ENCODE data around the gene LRRIQ1.

LRRIQ1 gene

GRCh38 chr12:85007836-85008235 is 28.3 kb upstream of the LRRIQ1 start:
- no peaks in the 10 kb centered on the region for H3K4me1 ChIP-seq (ENCODE audit: control insufficient read depth in 1 of 2, insufficient read depth in 2 of 2, low read length in 2 of 2)
- H3K27ac ChIP-seq (ENCODE audit: low read length), result no peak overlapping the region
- H3K27me3 ChIP-seq (ENCODE audit: low read depth, low read length), result no peaks in the 10 kb centered on the region
- no peak overlapping the region for H3K4me3 ChIP-seq (ENCODE audit: low read depth in 1 of 2, low read length in 2 of 2)
- no peaks in the 10 kb centered on the region for H3K9me3 ChIP-seq (ENCODE audit: control insufficient read depth in 1 of 2, low read length in 2 of 2)
- H3K36me3 ChIP-seq (ENCODE audit: control insufficient read depth in 1 of 2, insufficient read depth in 2 of 2, low read length in 2 of 2), result no peaks in the 10 kb centered on the region

GRCh38 chr12:85016413-85016812 is 19.7 kb upstream of the LRRIQ1 start:
- no peak overlapping the region for H3K4me3 ChIP-seq (ENCODE audit: low read depth in 1 of 2, low read length in 2 of 2)
- no peaks in the 10 kb centered on the region for H3K36me3 ChIP-seq (ENCODE audit: control insufficient read depth in 1 of 2, insufficient read depth in 2 of 2, low read length in 2 of 2)
- no peaks in the 10 kb centered on the region for H3K9me3 ChIP-seq (ENCODE audit: control insufficient read depth in 1 of 2, low read length in 2 of 2)
- no peak overlapping the region for H3K27ac ChIP-seq (ENCODE audit: low read length)
- no peaks in the 10 kb centered on the region for H3K4me1 ChIP-seq (ENCODE audit: control insufficient read depth in 1 of 2, insufficient read depth in 2 of 2, low read length in 2 of 2)
- no peaks in the 10 kb centered on the region for H3K27me3 ChIP-seq (ENCODE audit: low read depth, low read length)

DNA sequence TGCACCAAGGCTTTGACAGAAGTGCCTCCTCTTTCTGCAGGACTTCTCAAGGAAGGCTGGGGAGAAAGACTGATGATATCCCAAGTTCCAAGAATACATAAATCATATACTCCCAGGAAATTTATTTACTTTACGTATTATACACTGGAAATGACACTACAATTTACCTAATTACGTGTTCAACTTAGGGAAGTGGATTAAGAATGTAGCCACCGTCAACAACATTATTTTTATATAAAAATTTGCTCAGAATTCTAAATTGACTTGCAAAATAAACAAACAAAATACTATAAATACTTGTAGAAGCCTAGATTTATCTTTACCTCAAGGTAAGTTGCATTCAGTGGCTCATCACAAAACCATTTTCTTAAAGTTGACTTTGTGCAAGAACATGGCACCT is 19.0 kb upstream of the LRRIQ1 start:
- Histone ChIP-seq H3K27ac (ENCODE audit: low read length) (no peak overlapping the region), H3K4me1 (ENCODE audit: control insufficient read depth in 1 of 2, insufficient read depth in 2 of 2, low read length in 2 of 2) (no peaks in the 10 kb centered on the region), H3K36me3 (ENCODE audit: control insufficient read depth in 1 of 2, insufficient read depth in 2 of 2, low read length in 2 of 2) (no peaks in the 10 kb centered on the region), H3K4me3 (ENCODE audit: low read depth in 1 of 2, low read length in 2 of 2) (no peak overlapping the region), H3K9me3 (ENCODE audit: control insufficient read depth in 1 of 2, low read length in 2 of 2) (no peaks in the 10 kb centered on the region), H3K27me3 (ENCODE audit: low read depth, low read length) (no peaks in the 10 kb centered on the region)

DNA sequence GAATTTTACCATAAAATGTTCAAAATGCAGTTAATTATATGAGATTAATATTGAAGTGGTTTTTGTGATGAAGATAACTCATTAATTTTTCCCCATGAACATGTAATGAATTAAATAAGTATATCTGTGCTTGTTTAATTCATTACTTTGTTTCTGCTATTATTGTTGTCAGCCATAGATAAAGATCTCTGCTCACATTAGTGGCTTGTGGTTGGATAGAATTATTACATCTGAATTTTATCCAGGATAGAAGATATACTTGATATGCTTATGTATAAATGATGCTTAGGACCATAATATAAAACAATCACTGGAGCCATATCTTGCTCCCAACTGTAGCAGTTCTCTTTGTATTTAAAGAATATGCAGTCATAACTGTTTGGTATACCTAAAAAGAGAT is 18.5 kb upstream of the LRRIQ1 start:
- H3K4me3 ChIP-seq (ENCODE audit: low read depth in 1 of 2, low read length in 2 of 2), result no peak overlapping the region
- H3K27ac ChIP-seq (ENCODE audit: low read length), result no peak overlapping the region
- no peaks in the 10 kb centered on the region for H3K27me3 ChIP-seq (ENCODE audit: low read depth, low read length)
- H3K36me3 ChIP-seq (ENCODE audit: control insufficient read depth in 1 of 2, insufficient read depth in 2 of 2, low read length in 2 of 2), result no peaks in the 10 kb centered on the region
- H3K4me1 ChIP-seq (ENCODE audit: control insufficient read depth in 1 of 2, insufficient read depth in 2 of 2, low read length in 2 of 2), result no peaks in the 10 kb centered on the region
- no peaks in the 10 kb centered on the region for H3K9me3 ChIP-seq (ENCODE audit: control insufficient read depth in 1 of 2, low read length in 2 of 2)

GRCh38 chr12:85018098-85018497 is 18.1 kb upstream of the LRRIQ1 start:
- Histone ChIP-seq H3K4me1 (ENCODE audit: control insufficient read depth in 1 of 2, insufficient read depth in 2 of 2, low read length in 2 of 2) (no peaks in the 10 kb centered on the region), H3K9me3 (ENCODE audit: control insufficient read depth in 1 of 2, low read length in 2 of 2) (no peaks in the 10 kb centered on the region), H3K36me3 (ENCODE audit: control insufficient read depth in 1 of 2, insufficient read depth in 2 of 2, low read length in 2 of 2) (no peaks in the 10 kb centered on the region), H3K4me3 (ENCODE audit: low read depth in 1 of 2, low read length in 2 of 2) (no peak overlapping the region), H3K27ac (ENCODE audit: low read length) (no peak overlapping the region), H3K27me3 (ENCODE audit: low read depth, low read length) (no peaks in the 10 kb centered on the region)

DNA sequence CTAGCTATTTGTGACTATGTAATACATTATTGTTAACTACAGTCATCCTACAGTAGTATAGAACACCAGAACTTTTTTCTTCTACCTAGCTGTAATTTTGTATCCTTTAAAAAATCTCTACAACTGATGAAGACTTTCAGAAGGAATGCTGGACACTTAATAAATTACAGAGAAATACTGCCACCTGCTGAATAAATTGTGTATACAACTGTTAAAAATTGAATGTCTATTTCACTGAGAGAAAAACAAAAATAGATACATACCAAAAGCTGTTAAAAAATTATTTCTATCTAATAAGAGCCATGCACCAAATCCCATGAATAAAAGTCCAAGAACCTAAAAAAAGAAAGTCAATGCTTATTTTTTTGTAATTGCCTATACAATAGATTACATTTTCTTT is 6.7 kb upstream of the LRRIQ1 start:
- no peaks in the 10 kb centered on the region for H3K27me3 ChIP-seq (ENCODE audit: low read depth, low read length)
- no peaks in the 10 kb centered on the region for H3K4me1 ChIP-seq (ENCODE audit: control insufficient read depth in 1 of 2, insufficient read depth in 2 of 2, low read length in 2 of 2)
- H3K27ac ChIP-seq (ENCODE audit: low read length), result no peak overlapping the region
- H3K9me3 ChIP-seq (ENCODE audit: control insufficient read depth in 1 of 2, low read length in 2 of 2), result no peaks in the 10 kb centered on the region
- no peaks in the 10 kb centered on the region for H3K36me3 ChIP-seq (ENCODE audit: control insufficient read depth in 1 of 2, insufficient read depth in 2 of 2, low read length in 2 of 2)
- no peak overlapping the region for H3K4me3 ChIP-seq (ENCODE audit: low read depth in 1 of 2, low read length in 2 of 2)

- Histone ChIP-seq H3K4me3 (ENCODE audit: low read depth in 1 of 2, low read length in 2 of 2) (peak overlapping the region; percentile 79 to 90), H3K27me3 (ENCODE audit: low read depth, low read length) (no peaks in the 10 kb centered on the region), H3K4me1 (ENCODE audit: control insufficient read depth in 1 of 2, insufficient read depth in 2 of 2, low read length in 2 of 2) (no peaks in the 10 kb centered on the region), H3K27ac (ENCODE audit: low read length) (no peak overlapping the region), H3K36me3 (ENCODE audit: control insufficient read depth in 1 of 2, insufficient read depth in 2 of 2, low read length in 2 of 2) (no peaks in the 10 kb centered on the region), H3K9me3 (ENCODE audit: control insufficient read depth in 1 of 2, low read length in 2 of 2) (no peaks in the 10 kb centered on the region)
Measured at GRCh38 chr12:85036733-85037132, 582 bp downstream of the LRRIQ1 start.

GRCh38 chr12:85041395-85041794 is 5.2 kb downstream of the LRRIQ1 start:
- Histone ChIP-seq H3K4me1 (ENCODE audit: control insufficient read depth in 1 of 2, insufficient read depth in 2 of 2, low read length in 2 of 2) (no peaks in the 10 kb centered on the region), H3K4me3 (ENCODE audit: low read depth in 1 of 2, low read length in 2 of 2) (no peak overlapping the region), H3K36me3 (ENCODE audit: control insufficient read depth in 1 of 2, insufficient read depth in 2 of 2, low read length in 2 of 2) (no peaks in the 10 kb centered on the region), H3K27me3 (ENCODE audit: low read depth, low read length) (no peaks in the 10 kb centered on the region), H3K9me3 (ENCODE audit: control insufficient read depth in 1 of 2, low read length in 2 of 2) (no peaks in the 10 kb centered on the region), H3K27ac (ENCODE audit: low read length) (no peak overlapping the region)

DNA sequence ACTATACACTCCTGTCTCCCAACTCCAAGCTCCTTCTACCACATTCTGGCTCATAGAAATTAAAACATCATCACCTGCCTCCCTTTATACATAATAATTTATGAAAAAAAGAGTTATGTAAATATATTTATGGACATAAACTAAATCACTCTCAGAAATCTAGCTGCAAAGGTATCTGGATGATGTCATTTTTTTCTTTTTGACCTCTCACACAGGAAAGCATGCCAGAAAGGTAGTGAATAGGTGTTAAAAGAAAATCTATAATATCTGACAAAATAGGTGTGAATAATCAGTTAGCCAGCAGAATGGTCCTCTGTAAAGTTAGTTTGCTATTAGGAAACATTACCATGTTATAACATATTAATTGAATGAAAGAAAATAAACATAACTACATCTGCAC is 7.7 kb downstream of the LRRIQ1 start:
- Histone ChIP-seq H3K4me3 (ENCODE audit: low read depth in 1 of 2, low read length in 2 of 2) (no peak overlapping the region), H3K27me3 (ENCODE audit: low read depth, low read length) (no peaks in the 10 kb centered on the region), H3K36me3 (ENCODE audit: control insufficient read depth in 1 of 2, insufficient read depth in 2 of 2, low read length in 2 of 2) (no peaks in the 10 kb centered on the region), H3K9me3 (ENCODE audit: control insufficient read depth in 1 of 2, low read length in 2 of 2) (no peaks in the 10 kb centered on the region), H3K4me1 (ENCODE audit: control insufficient read depth in 1 of 2, insufficient read depth in 2 of 2, low read length in 2 of 2) (no peaks in the 10 kb centered on the region), H3K27ac (ENCODE audit: low read length) (no peak overlapping the region)

GRCh38 chr12:85057370-85057963 is 21.3 kb downstream of the LRRIQ1 start:
- Histone ChIP-seq H3K4me1 (ENCODE audit: control insufficient read depth in 1 of 2, insufficient read depth in 2 of 2, low read length in 2 of 2) (no peaks in the 10 kb centered on the region), H3K27ac (ENCODE audit: low read length) (no peak overlapping the region), H3K4me3 (ENCODE audit: low read depth in 1 of 2, low read length in 2 of 2) (no peak overlapping the region), H3K36me3 (ENCODE audit: control insufficient read depth in 1 of 2, insufficient read depth in 2 of 2, low read length in 2 of 2) (no peaks in the 10 kb centered on the region), H3K27me3 (ENCODE audit: low read depth, low read length) (no peaks in the 10 kb centered on the region), H3K9me3 (ENCODE audit: control insufficient read depth in 1 of 2, low read length in 2 of 2) (no peaks in the 10 kb centered on the region)

DNA sequence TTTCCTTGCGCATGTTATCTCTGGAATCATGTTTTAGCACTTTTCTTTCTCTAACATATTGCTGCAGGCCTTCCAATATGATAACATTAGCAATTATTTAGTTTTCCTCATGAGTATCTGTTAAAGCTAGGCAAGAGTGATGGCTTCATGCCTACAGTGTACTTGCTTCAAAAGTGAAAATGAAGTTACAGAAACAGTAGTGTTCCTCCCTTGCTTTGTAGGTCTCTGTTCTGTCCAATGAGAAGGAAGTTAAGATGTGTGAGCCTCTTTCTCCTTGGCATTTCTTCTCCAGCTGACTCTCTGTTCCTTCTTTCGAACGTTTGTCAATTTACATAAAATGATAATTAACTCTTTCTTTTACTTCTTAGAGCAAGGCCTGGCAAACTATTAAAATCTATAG is 22.2 kb downstream of the LRRIQ1 start:
- no peaks in the 10 kb centered on the region for H3K36me3 ChIP-seq (ENCODE audit: control insufficient read depth in 1 of 2, insufficient read depth in 2 of 2, low read length in 2 of 2)
- no peaks in the 10 kb centered on the region for H3K27me3 ChIP-seq (ENCODE audit: low read depth, low read length)
- H3K4me1 ChIP-seq (ENCODE audit: control insufficient read depth in 1 of 2, insufficient read depth in 2 of 2, low read length in 2 of 2), result no peaks in the 10 kb centered on the region
- H3K9me3 ChIP-seq (ENCODE audit: control insufficient read depth in 1 of 2, low read length in 2 of 2), result no peaks in the 10 kb centered on the region
- H3K27ac ChIP-seq (ENCODE audit: low read length), result no peak overlapping the region
- no peak overlapping the region for H3K4me3 ChIP-seq (ENCODE audit: low read depth in 1 of 2, low read length in 2 of 2)

DNA sequence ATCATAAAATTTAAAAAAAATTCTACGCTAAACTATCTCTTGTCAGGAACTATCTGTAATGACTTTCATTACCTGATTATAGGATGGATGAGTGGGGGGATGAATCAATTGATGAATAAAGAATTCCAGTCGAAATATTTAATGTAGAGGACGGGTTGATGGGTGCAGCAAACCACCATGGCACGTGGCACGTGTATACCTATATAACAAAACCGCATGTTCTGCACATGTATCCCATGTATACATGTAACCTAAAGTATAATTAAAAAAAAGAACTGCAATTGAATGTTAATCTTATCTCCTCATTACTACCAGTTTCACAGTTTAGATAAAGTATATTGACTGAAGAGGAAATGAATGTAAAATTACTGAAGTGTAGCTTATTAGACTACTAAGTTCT is 23.4 kb downstream of the LRRIQ1 start:
- Histone ChIP-seq H3K4me3 (ENCODE audit: low read depth in 1 of 2, low read length in 2 of 2) (no peak overlapping the region), H3K9me3 (ENCODE audit: control insufficient read depth in 1 of 2, low read length in 2 of 2) (no peaks in the 10 kb centered on the region), H3K27ac (ENCODE audit: low read length) (no peak overlapping the region), H3K36me3 (ENCODE audit: control insufficient read depth in 1 of 2, insufficient read depth in 2 of 2, low read length in 2 of 2) (no peaks in the 10 kb centered on the region), H3K27me3 (ENCODE audit: low read depth, low read length) (no peaks in the 10 kb centered on the region), H3K4me1 (ENCODE audit: control insufficient read depth in 1 of 2, insufficient read depth in 2 of 2, low read length in 2 of 2) (no peaks in the 10 kb centered on the region)
